Stomach (tissue), 9 donors: ENCODE measurements around the gene FAM120B. TPM values are rescaled to one million over a fixed set of nuclear protein-coding genes. Genes with fewer than 3 reads are reported as not detected.

Source experiments
- DNase-seq, 2 donors: peaks; one replicate each; pipeline versions ENCODE4 v3.0.0 to v3.0.0-alpha.2; 2013 to 2019
- H3K27ac ChIP-seq, 5 donors: fragments of 200-600 bp in 4 of 5; sonication (generic) in 4 of 5; one replicate each; pipeline ENCODE4 v1.5.1; 2013 to 2019; ENCODE audit warnings: mild to moderate bottlenecking in 1 of 5, moderate library complexity in 1 of 5
- H3K27me3 ChIP-seq, 3 donors: fragments of 200-600 bp; sonication (generic); one replicate each; pipeline ENCODE4 v1.5.1; 2017 to 2019; ENCODE audit warnings: mixed run types in 1 of 3
- H3K36me3 ChIP-seq, 4 donors: fragments of 200-600 bp; sonication (generic); 1 replicate in 3 of 4; 2 replicates in 1 of 4; pipeline ENCODE4 v1.5.1; 2016 to 2019
- H3K4me1 ChIP-seq, 4 donors: fragments of 200-600 bp; sonication (generic); one replicate each; pipeline ENCODE4 v1.5.1; 2016 to 2019
- H3K4me3 ChIP-seq, 4 donors: fragments of 200-600 bp; sonication (generic) in 3 of 4; one replicate each; pipeline ENCODE4 v1.5.1; 2016 to 2019; ENCODE audit warnings: mild to moderate bottlenecking in 1 of 4
- H3K9me3 ChIP-seq, 4 donors: fragments of 200-600 bp; sonication (generic); one replicate each; pipeline ENCODE4 v1.5.1; 2016 to 2019
- EP300 ChIP-seq: sonication (generic); formaldehyde crosslinking; IDR thresholded peaks from one replicate; pipeline ENCODE4 v1.6.1; 2017; ENCODE audit warnings: antibody characterized with exemption
- POLR2A ChIP-seq, 4 donors: fragments of 450-650 bp; IDR thresholded peaks; one replicate each; pipeline ENCODE4 v1.6.1; 2016; ENCODE audit warnings: antibody characterized with exemption in 4 of 4, control low read depth in 2 of 4, mild to moderate bottlenecking in 1 of 4, moderate library complexity in 1 of 4
- POLR2AphosphoS5 ChIP-seq, 3 donors: sonication (generic); formaldehyde crosslinking; IDR thresholded peaks; one replicate each; pipeline ENCODE4 v1.6.1; 2016; ENCODE audit warnings: antibody characterized with exemption in 3 of 3
- WGBS, 5 donors: extraction: QIAGEN DNeasy Blood & Tissue Kit in 3 of 5; methylation state at CpG; one replicate each; pipeline versions ENCODE4 v1.1.5 to v1.1.7; 2013 to 2018; 5-methylcytosine and 5-hydroxymethylcytosine counted together
- intact Hi-C: fragments of 100-400 bp; cut with DNase I; formaldehyde crosslinking; loops from one replicate; pipeline ENCODE4 v1.15.1; 2023; ENCODE audit warnings: low total_unique reads
- polyA plus RNA-seq, 3 donors: library from polyadenylated mRNA; stranded (reverse); fragments of 200-250 nt; gene quantifications; one replicate each; pipeline ENCODE4 v1.2.3, GENCODE V29; 2013
- total RNA-seq, 5 donors: library from RNA; depleted of rRNA; stranded (reverse); fragments of >200 nt; gene quantifications; one replicate each; pipeline versions ENCODE4 v1.1.0 to v1.2.3, GENCODE V29; 2014 to 2016
- TF ChIP-seq, protein P1 (sequence below), 7 experiments: fragments of 450-650 bp in 4 of 7; fragments of 200-600 bp in 3 of 7; sonication (generic) in 3 of 7; IDR thresholded peaks; one replicate each; pipeline ENCODE4 v1.5.1; 2016 to 2019; ENCODE audit warnings: antibody characterized with exemption in 7 of 7, control low read depth in 2 of 7, mild to moderate bottlenecking in 1 of 7
- donor health status: healthy with polysubstance abuse.
- donor health status: Bipolar disorder and iron deficiency.
- donor health status: healthy.

The FAM120B gene
- total and polyA plus RNA-seq, 8 donors: 6.4 to 66.5 (median 27.3) TPM

DNA sequence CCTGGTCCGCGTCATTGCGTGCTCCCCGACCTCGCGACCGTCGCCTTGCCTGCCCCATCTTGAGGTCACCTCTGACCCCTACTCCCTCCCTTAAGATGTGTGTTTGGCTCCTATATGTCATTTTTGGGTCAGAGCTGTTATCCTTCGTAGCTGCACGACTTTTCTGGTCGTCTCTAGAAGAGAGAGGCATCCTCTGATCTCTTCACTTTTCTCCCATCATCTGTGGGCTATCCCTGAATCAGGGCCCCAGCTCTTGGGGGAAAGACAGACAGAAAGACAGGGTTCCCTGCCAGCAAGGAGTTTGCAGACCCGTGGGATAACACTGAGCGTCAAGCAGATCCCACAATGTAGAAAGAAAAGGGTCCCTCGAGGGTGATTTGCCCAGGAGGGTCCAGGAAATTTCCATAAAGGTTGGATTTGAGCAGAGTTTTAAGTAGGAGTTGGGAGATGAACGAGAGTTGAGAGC lies 555 bp downstream of the FAM120B start:
- Histone ChIP-seq H3K4me3 (peak overlapping the region; percentile 90 to 96 (median 92)), H3K9me3 (no peaks in the 10 kb centered on the region), H3K27ac (peak overlapping the region; percentile 86 to 95 (median 93)), H3K4me1 (peaks cover 20 to 57% (median 42%) of the 10 kb centered on the region in 4 donors), H3K36me3 (peaks cover 0 to 3% (median 0%) of the 10 kb centered on the region in 4 donors), H3K27me3 (no peaks in the 10 kb centered on the region)
- DNase-seq: no peak
- 6 to 8% (median 7%) methylated on average over 12 to 15 of the region's 15 CpGs for WGBS, 5 donors
- TF ChIP-seq POLR2A (IDR thresholded peaks at IDR 0.05) (no peak), EP300 (no peak)
- intact Hi-C loops: no loop called here

GRCh38 chr6:170308761-170309160 lies 2.2 kb downstream of the FAM120B start:
- no peak overlapping the region for H3K4me3 ChIP-seq
- WGBS, 5 donors: 77 to 98% (median 94%) methylated on average over 1 of the region's 1 CpG

DNA sequence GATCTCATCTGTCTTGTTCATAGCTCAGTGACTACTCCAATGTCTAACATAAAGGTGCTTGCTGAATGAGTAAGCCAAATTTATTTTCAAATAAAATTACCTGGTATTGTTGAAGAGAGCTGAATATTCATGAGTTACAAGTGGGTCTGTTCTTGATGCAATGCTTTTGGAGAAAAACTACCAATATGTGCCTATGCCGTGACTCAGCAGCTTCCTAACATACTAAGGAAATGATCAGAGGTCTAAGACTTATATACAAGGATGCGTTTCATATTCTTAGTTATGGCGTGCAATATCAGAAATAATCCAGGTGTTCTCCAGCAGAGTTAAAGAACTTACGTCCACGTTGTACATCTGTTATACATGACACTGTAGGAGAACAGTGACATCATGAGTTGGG lies 5.1 kb downstream of the FAM120B start:
- Histone ChIP-seq H3K4me1 (peaks cover 14 to 73% (median 45%) of the 10 kb centered on the region in 4 donors), H3K4me3 (no peak overlapping the region), H3K36me3 (peaks cover 0 to 3% (median 0%) of the 10 kb centered on the region in 4 donors), H3K9me3 (no peaks in the 10 kb centered on the region), H3K27me3 (no peaks in the 10 kb centered on the region), H3K27ac (no peak overlapping the region)
- TF ChIP-seq POLR2A (IDR thresholded peaks at IDR 0.05) (no peak), EP300 (no peak), POLR2AphosphoS5 (IDR thresholded peaks at IDR 0.05) (no peak)
- TF ChIP-seq, protein P1, sequence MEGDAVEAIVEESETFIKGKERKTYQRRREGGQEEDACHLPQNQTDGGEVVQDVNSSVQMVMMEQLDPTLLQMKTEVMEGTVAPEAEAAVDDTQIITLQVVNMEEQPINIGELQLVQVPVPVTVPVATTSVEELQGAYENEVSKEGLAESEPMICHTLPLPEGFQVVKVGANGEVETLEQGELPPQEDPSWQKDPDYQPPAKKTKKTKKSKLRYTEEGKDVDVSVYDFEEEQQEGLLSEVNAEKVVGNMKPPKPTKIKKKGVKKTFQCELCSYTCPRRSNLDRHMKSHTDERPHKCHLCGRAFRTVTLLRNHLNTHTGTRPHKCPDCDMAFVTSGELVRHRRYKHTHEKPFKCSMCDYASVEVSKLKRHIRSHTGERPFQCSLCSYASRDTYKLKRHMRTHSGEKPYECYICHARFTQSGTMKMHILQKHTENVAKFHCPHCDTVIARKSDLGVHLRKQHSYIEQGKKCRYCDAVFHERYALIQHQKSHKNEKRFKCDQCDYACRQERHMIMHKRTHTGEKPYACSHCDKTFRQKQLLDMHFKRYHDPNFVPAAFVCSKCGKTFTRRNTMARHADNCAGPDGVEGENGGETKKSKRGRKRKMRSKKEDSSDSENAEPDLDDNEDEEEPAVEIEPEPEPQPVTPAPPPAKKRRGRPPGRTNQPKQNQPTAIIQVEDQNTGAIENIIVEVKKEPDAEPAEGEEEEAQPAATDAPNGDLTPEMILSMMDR (IDR thresholded peaks at IDR 0.05): no peak
- intact Hi-C loops: no loop called here
- 78 to 90% (median 87%) methylated on average over 5 of the region's 5 CpGs for WGBS, 5 donors
- DNase-seq: no peak

More at GRCh38 chr6:170308761-170309160, 2.2 kb downstream of the FAM120B start:
- no peak for DNase-seq
- no peaks in the 10 kb centered on the region for H3K27me3 ChIP-seq
- peaks cover 20 to 73% (median 49%) of the 10 kb centered on the region in 4 donors for H3K4me1 ChIP-seq
- no peaks in the 10 kb centered on the region for H3K9me3 ChIP-seq
- TF ChIP-seq EP300: no peak
- TF ChIP-seq POLR2AphosphoS5 (IDR thresholded peaks at IDR 0.05): no peak
- TF ChIP-seq, protein P1 (IDR thresholded peaks at IDR 0.05): no peak
- TF ChIP-seq POLR2A (IDR thresholded peaks at IDR 0.05): no peak
- peaks cover 0 to 3% (median 0%) of the 10 kb centered on the region in 4 donors for H3K36me3 ChIP-seq
- intact Hi-C loops: no loop called here
- H3K27ac ChIP-seq: no peak overlapping the region

DNA sequence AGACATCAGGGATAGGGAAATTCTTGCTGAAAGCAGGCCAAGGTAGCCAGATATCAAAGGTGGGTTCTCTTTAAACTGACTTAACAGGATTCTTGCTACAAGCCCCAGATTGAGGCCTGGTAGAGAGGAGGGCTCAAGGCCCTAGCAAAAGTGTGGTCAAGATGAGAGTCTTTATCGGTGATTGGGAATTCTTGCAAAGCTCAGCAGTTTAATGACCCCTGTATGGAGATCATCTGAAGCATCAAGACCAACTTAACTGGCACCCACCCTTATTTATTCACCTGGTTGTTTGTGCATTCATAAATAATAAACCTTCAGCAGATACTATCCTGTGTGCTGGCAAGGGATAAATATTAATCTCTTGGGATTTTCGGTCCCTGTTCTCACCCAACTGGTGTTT lies 6.3 kb downstream of the FAM120B start:
- Histone ChIP-seq H3K27me3 (no peaks in the 10 kb centered on the region), H3K36me3 (peaks cover 0 to 9% (median 6%) of the 10 kb centered on the region in 4 donors), H3K27ac (no peak overlapping the region), H3K4me3 (no peak overlapping the region), H3K4me1 (peaks cover 6 to 70% (median 37%) of the 10 kb centered on the region in 4 donors), H3K9me3 (no peaks in the 10 kb centered on the region)
- no peak for DNase-seq
- no peak for TF ChIP-seq EP300
- no peak for TF ChIP-seq POLR2AphosphoS5 (IDR thresholded peaks at IDR 0.05)
- TF ChIP-seq POLR2A (IDR thresholded peaks at IDR 0.05): no peak
- TF ChIP-seq, protein P1 (IDR thresholded peaks at IDR 0.05): no peak
- WGBS, 5 donors: 88 to 98% (median 97%) methylated on average over 2 of the region's 2 CpGs
- intact Hi-C loops: no loop called here

- Histone ChIP-seq H3K4me3 (no peak overlapping the region), H3K9me3 (no peaks in the 10 kb centered on the region), H3K36me3 (peaks cover 0 to 19% (median 16%) of the 10 kb centered on the region in 4 donors), H3K27ac (no peak overlapping the region), H3K27me3 (no peaks in the 10 kb centered on the region), H3K4me1 (peaks cover 0 to 60% (median 28%) of the 10 kb centered on the region in 4 donors)
- WGBS, 5 donors: 73 to 90% (median 84%) methylated on average over 6 of the region's 6 CpGs
- intact Hi-C loops: no loop called here
- TF ChIP-seq, protein P1 (IDR thresholded peaks at IDR 0.05): no peak
- no peak for TF ChIP-seq EP300
- no peak for TF ChIP-seq POLR2AphosphoS5 (IDR thresholded peaks at IDR 0.05)
- TF ChIP-seq POLR2A (IDR thresholded peaks at IDR 0.05): no peak
- no peak for DNase-seq
Observed at GRCh38 chr6:170313716-170314295, 7.2 kb downstream of the FAM120B start.
